ENCODE measurements around the gene KRTAP10-12. TPM values are rescaled to one million over a fixed set of nuclear protein-coding genes. Genes with fewer than 3 reads are reported as not detected.
A peak's percentile ranks its signal among the peaks of the same experiment; 100 is the strongest.

The KRTAP10-12 gene
- total RNA-seq, 2 donors from 2014 or later: not detected

GRCh38 chr21:44704636-44705001 lies 7.6 kb downstream of the KRTAP10-12 start:
- Mint-ChIP-seq H3K4me1 (peaks cover 11% of the 10 kb centered on the region), H3K27me3 (peaks cover 93% of the 10 kb centered on the region), H3K36me3 (ENCODE audit: low read depth) (peaks cover 9% of the 10 kb centered on the region), H3K27ac (no peak overlapping the region), H3K4me3 (no peak overlapping the region)
- DNase-seq (no peak), ATAC-seq (no peak)
- H3K9me3 ChIP-seq (ENCODE audit: control insufficient read depth, low read length, poor library complexity, severe bottlenecking): no peaks in the 10 kb centered on the region

- H3K4me3 Mint-ChIP-seq: no peak overlapping the region
Measured at GRCh38 chr21:44706026-44706705, 9.2 kb downstream of the KRTAP10-12 start.

GRCh38 chr21:44706706-44707581 lies 10.0 kb downstream of the KRTAP10-12 start:
- Mint-ChIP-seq H3K27me3 (peaks cover 92% of the 10 kb centered on the region), H3K36me3 (ENCODE audit: low read depth) (peaks cover 9% of the 10 kb centered on the region), H3K4me3 (no peak overlapping the region), H3K27ac (no peak overlapping the region), H3K4me1 (peaks cover 23% of the 10 kb centered on the region)
- no peaks in the 10 kb centered on the region for H3K9me3 ChIP-seq (ENCODE audit: control insufficient read depth, low read length, poor library complexity, severe bottlenecking)
- DNase-seq (no peak), ATAC-seq (no peak)

More at GRCh38 chr21:44706026-44706705, 9.2 kb downstream of the KRTAP10-12 start:
- Mint-ChIP-seq H3K27ac (no peak overlapping the region), H3K27me3 (peaks cover 93% of the 10 kb centered on the region), H3K36me3 (ENCODE audit: low read depth) (peaks cover 9% of the 10 kb centered on the region), H3K4me1 (peaks cover 20% of the 10 kb centered on the region)
- no peak for ATAC-seq
- H3K9me3 ChIP-seq (ENCODE audit: control insufficient read depth, low read length, poor library complexity, severe bottlenecking): no peaks in the 10 kb centered on the region
- no peak for DNase-seq

- H3K9me3 ChIP-seq (ENCODE audit: control insufficient read depth, low read length, poor library complexity, severe bottlenecking): no peaks in the 10 kb centered on the region
- peaks cover 21% of the 10 kb centered on the region for H3K4me1 Mint-ChIP-seq
- no peak overlapping the region for H3K4me3 Mint-ChIP-seq
- peaks cover 3% of the 10 kb centered on the region for H3K36me3 Mint-ChIP-seq (ENCODE audit: low read depth)
- H3K27me3 Mint-ChIP-seq: peaks cover 84% of the 10 kb centered on the region
- ATAC-seq (no peak), DNase-seq (no peak)
- peak overlapping the region; percentile 67 for H3K27ac Mint-ChIP-seq
Measured at GRCh38 chr21:44708213-44708865, 11.4 kb downstream of the KRTAP10-12 start.

- no peak for ATAC-seq
- no peak for DNase-seq
- H3K27me3 Mint-ChIP-seq: peaks cover 87% of the 10 kb centered on the region
- H3K36me3 Mint-ChIP-seq (ENCODE audit: low read depth): peaks cover 3% of the 10 kb centered on the region
- peak overlapping the region; percentile 67 for H3K27ac Mint-ChIP-seq
- peaks cover 21% of the 10 kb centered on the region for H3K4me1 Mint-ChIP-seq
- H3K4me3 Mint-ChIP-seq: peak overlapping the region; percentile 84
- H3K9me3 ChIP-seq (ENCODE audit: control insufficient read depth, low read length, poor library complexity, severe bottlenecking): no peaks in the 10 kb centered on the region
Measured at GRCh38 chr21:44708866-44709425, 12.0 kb downstream of the KRTAP10-12 start.

GRCh38 chr21:44709426-44710293 lies 12.7 kb downstream of the KRTAP10-12 start:
- DNase-seq: no peak
- peaks cover 84% of the 10 kb centered on the region for H3K27me3 Mint-ChIP-seq
- H3K27ac Mint-ChIP-seq: peak overlapping the region; percentile 67
- peaks cover 3% of the 10 kb centered on the region for H3K36me3 Mint-ChIP-seq (ENCODE audit: low read depth)
- H3K4me3 Mint-ChIP-seq: peak overlapping the region; percentile 84
- no peaks in the 10 kb centered on the region for H3K9me3 ChIP-seq (ENCODE audit: control insufficient read depth, low read length, poor library complexity, severe bottlenecking)
- H3K4me1 Mint-ChIP-seq: peaks cover 21% of the 10 kb centered on the region
- peak; percentile 72 for ATAC-seq

GRCh38 chr21:44710294-44710665 lies 13.3 kb downstream of the KRTAP10-12 start:
- ATAC-seq: no peak
- no peak for DNase-seq

GRCh38 chr21:44710756-44711326 lies 13.9 kb downstream of the KRTAP10-12 start:
- Mint-ChIP-seq H3K4me1 (peaks cover 26% of the 10 kb centered on the region), H3K27ac (no peak overlapping the region), H3K36me3 (ENCODE audit: low read depth) (peaks cover 2% of the 10 kb centered on the region), H3K4me3 (peak overlapping the region; percentile 80), H3K27me3 (peaks cover 78% of the 10 kb centered on the region)
- ATAC-seq: peak; percentile 32
- DNase-seq: no peak
- no peaks in the 10 kb centered on the region for H3K9me3 ChIP-seq (ENCODE audit: control insufficient read depth, low read length, poor library complexity, severe bottlenecking)

More at GRCh38 chr21:44710294-44710665, 13.3 kb downstream of the KRTAP10-12 start:
- no peaks in the 10 kb centered on the region for H3K9me3 ChIP-seq (ENCODE audit: control insufficient read depth, low read length, poor library complexity, severe bottlenecking)
- Mint-ChIP-seq H3K27ac (no peak overlapping the region), H3K4me3 (peak overlapping the region; percentile 84), H3K4me1 (peaks cover 26% of the 10 kb centered on the region), H3K36me3 (ENCODE audit: low read depth) (peaks cover 2% of the 10 kb centered on the region), H3K27me3 (peaks cover 82% of the 10 kb centered on the region)

- Mint-ChIP-seq H3K27me3 (peaks cover 71% of the 10 kb centered on the region), H3K36me3 (ENCODE audit: low read depth) (peaks cover 2% of the 10 kb centered on the region), H3K4me1 (peaks cover 26% of the 10 kb centered on the region), H3K27ac (no peak within 1 kb of the TSS), H3K4me3 (peak within 1 kb of the TSS; percentile 80)
- DNase-seq: peak in 1 of 3 donors; percentile 5
- H3K9me3 ChIP-seq (ENCODE audit: control insufficient read depth, low read length, poor library complexity, severe bottlenecking): no peaks in the 10 kb centered on the region
- ATAC-seq: no peak
Measured at GRCh38 chr21:44711327-44712202, 14.6 kb downstream of the KRTAP10-12 start, which contains the start of gene TSPEAR. Gene TSPEAR (minus strand): TSS chr21:44711572. CDS start chr21:44711514, 58 bp downstream.

- Mint-ChIP-seq H3K27ac (no peak overlapping the region), H3K36me3 (ENCODE audit: low read depth) (peaks cover 2% of the 10 kb centered on the region), H3K4me1 (peaks cover 26% of the 10 kb centered on the region), H3K4me3 (no peak overlapping the region), H3K27me3 (peaks cover 65% of the 10 kb centered on the region)
- DNase-seq (no peak), ATAC-seq (no peak)
- H3K9me3 ChIP-seq (ENCODE audit: control insufficient read depth, low read length, poor library complexity, severe bottlenecking): no peaks in the 10 kb centered on the region
Measured at GRCh38 chr21:44712203-44713028, 15.4 kb downstream of the KRTAP10-12 start.

GRCh38 chr21:44713130-44713529 lies 16.2 kb downstream of the KRTAP10-12 start:
- Mint-ChIP-seq H3K4me3 (no peak overlapping the region), H3K4me1 (peaks cover 26% of the 10 kb centered on the region), H3K27me3 (peaks cover 59% of the 10 kb centered on the region), H3K27ac (no peak overlapping the region), H3K36me3 (ENCODE audit: low read depth) (peaks cover 2% of the 10 kb centered on the region)
- no peaks in the 10 kb centered on the region for H3K9me3 ChIP-seq (ENCODE audit: control insufficient read depth, low read length, poor library complexity, severe bottlenecking)
- ATAC-seq (no peak), DNase-seq (no peak)
